GM12892 (cell line): ENCODE measurements around the gene SFSWAP.

Source experiments
- POLR2A ChIP-seq: IDR thresholded peaks from 2 replicates; pipeline ENCODE4 v1.6.1; 2011; ENCODE audit warnings: low read depth, low read length, control low read depth
- POLR2AphosphoS5 ChIP-seq: IDR thresholded peaks from 2 replicates; pipeline ENCODE4 v1.6.1; 2011; ENCODE audit warnings: low read depth, low read length, control low read depth
- TAF1 ChIP-seq: IDR thresholded peaks from 2 replicates; pipeline ENCODE4 v1.6.1; 2011; ENCODE audit warnings: low read depth, mild to moderate bottlenecking, control low read depth, low read length, borderline replicate concordance

- TF ChIP-seq TAF1 (no peak), POLR2A (no peak), POLR2AphosphoS5 (no peak)
Measured at GRCh38 chr12:131848753-131849152, 137.9 kb downstream of the SFSWAP start.
